ENCODE data around the gene DPP4.
"Not testable (repeated sequence)": the region's sequence is repeated elsewhere in the genome, so short reads cannot be mapped to it uniquely, and the experiment has no call there.

Gene DPP4

GRCh38 chr2:161962160-161962559 lies 111.9 kb downstream of the DPP4 start:
- no peak for TF ChIP-seq CTCF (IDR thresholded peaks at IDR 0.05; ENCODE audit: poor library complexity, severe bottlenecking)
- no peaks in the 10 kb centered on the region for H3K36me3 ChIP-seq (ENCODE audit: low read depth)
- no peaks in the 10 kb centered on the region for H3K27me3 ChIP-seq (ENCODE audit: insufficient read depth, poor library complexity, severe bottlenecking)
- H3K4me1 ChIP-seq (ENCODE audit: insufficient read depth, poor library complexity, severe bottlenecking) = no peaks in the 10 kb centered on the region
- no peaks in the 10 kb centered on the region for H3K9me3 ChIP-seq (ENCODE audit: severe bottlenecking)
- no peak for ATAC-seq (ENCODE audit: low read depth)
- no peak overlapping the region for H3K4me3 ChIP-seq (ENCODE audit: severe bottlenecking)
- DNase-seq (ENCODE audit: low spot score) = no peak
- no peak overlapping the region for H3K27ac ChIP-seq (ENCODE audit: poor library complexity, severe bottlenecking)

- Histone ChIP-seq H3K27me3 (ENCODE audit: insufficient read depth, poor library complexity, severe bottlenecking) (no peaks in the 10 kb centered on the region), H3K4me1 (ENCODE audit: insufficient read depth, poor library complexity, severe bottlenecking) (no peaks in the 10 kb centered on the region), H3K36me3 (ENCODE audit: low read depth) (no peaks in the 10 kb centered on the region), H3K9me3 (ENCODE audit: severe bottlenecking) (no peaks in the 10 kb centered on the region), H3K27ac (ENCODE audit: poor library complexity, severe bottlenecking) (no peak overlapping the region), H3K4me3 (ENCODE audit: severe bottlenecking) (no peak overlapping the region)
- ATAC-seq (ENCODE audit: low read depth) (no peak), DNase-seq (ENCODE audit: low spot score) (no peak)
- TF ChIP-seq CTCF (IDR thresholded peaks at IDR 0.05; ENCODE audit: poor library complexity, severe bottlenecking) = no peak
Observed at GRCh38 chr2:161961061-161961460, 113.0 kb downstream of the DPP4 start.

GRCh38 chr2:161956738-161957137 lies 117.3 kb downstream of the DPP4 start:
- H3K4me1 ChIP-seq (ENCODE audit: insufficient read depth, poor library complexity, severe bottlenecking) = no peaks in the 10 kb centered on the region
- TF ChIP-seq CTCF (IDR thresholded peaks at IDR 0.05; ENCODE audit: poor library complexity, severe bottlenecking) = no peak
- H3K4me3 ChIP-seq (ENCODE audit: severe bottlenecking) = no peak overlapping the region
- H3K9me3 ChIP-seq (ENCODE audit: severe bottlenecking) = no peaks in the 10 kb centered on the region
- H3K36me3 ChIP-seq (ENCODE audit: low read depth) = no peaks in the 10 kb centered on the region
- H3K27me3 ChIP-seq (ENCODE audit: insufficient read depth, poor library complexity, severe bottlenecking) = no peaks in the 10 kb centered on the region
- no peak overlapping the region for H3K27ac ChIP-seq (ENCODE audit: poor library complexity, severe bottlenecking)
- DNase-seq (ENCODE audit: low spot score) = no peak
- no peak for ATAC-seq (ENCODE audit: low read depth)

GRCh38 chr2:161955211-161955610 lies 118.8 kb downstream of the DPP4 start:
- ATAC-seq (ENCODE audit: low read depth) (no peak), DNase-seq (ENCODE audit: low spot score) (no peak)
- H3K4me3 ChIP-seq (ENCODE audit: severe bottlenecking) = no peak overlapping the region
- no peaks in the 10 kb centered on the region for H3K27me3 ChIP-seq (ENCODE audit: insufficient read depth, poor library complexity, severe bottlenecking)
- H3K27ac ChIP-seq (ENCODE audit: poor library complexity, severe bottlenecking) = no peak overlapping the region
- no peaks in the 10 kb centered on the region for H3K36me3 ChIP-seq (ENCODE audit: low read depth)
- H3K9me3 ChIP-seq (ENCODE audit: severe bottlenecking) = no peaks in the 10 kb centered on the region
- H3K4me1 ChIP-seq (ENCODE audit: insufficient read depth, poor library complexity, severe bottlenecking) = no peaks in the 10 kb centered on the region
- TF ChIP-seq CTCF (IDR thresholded peaks at IDR 0.05; ENCODE audit: poor library complexity, severe bottlenecking) = no peak

- Histone ChIP-seq H3K27me3 (ENCODE audit: insufficient read depth, poor library complexity, severe bottlenecking) (no peaks in the 10 kb centered on the region), H3K27ac (ENCODE audit: poor library complexity, severe bottlenecking) (no peak overlapping the region), H3K36me3 (ENCODE audit: low read depth) (no peaks in the 10 kb centered on the region), H3K4me1 (ENCODE audit: insufficient read depth, poor library complexity, severe bottlenecking) (no peaks in the 10 kb centered on the region), H3K4me3 (ENCODE audit: severe bottlenecking) (no peak overlapping the region), H3K9me3 (ENCODE audit: severe bottlenecking) (no peaks in the 10 kb centered on the region)
- no peak for ATAC-seq (ENCODE audit: low read depth)
- DNase-seq (ENCODE audit: low spot score) = no peak
- TF ChIP-seq CTCF (IDR thresholded peaks at IDR 0.05; ENCODE audit: poor library complexity, severe bottlenecking) = no peak
Observed at GRCh38 chr2:161954103-161954502, 119.9 kb downstream of the DPP4 start.

- H3K36me3 ChIP-seq (ENCODE audit: low read depth); DNase-seq (ENCODE audit: low spot score); H3K27me3 ChIP-seq (ENCODE audit: insufficient read depth, poor library complexity, severe bottlenecking); ATAC-seq (ENCODE audit: low read depth); H3K4me1 ChIP-seq (ENCODE audit: insufficient read depth, poor library complexity, severe bottlenecking); H3K27ac ChIP-seq (ENCODE audit: poor library complexity, severe bottlenecking); H3K9me3 ChIP-seq (ENCODE audit: severe bottlenecking); H3K4me3 ChIP-seq (ENCODE audit: severe bottlenecking): not testable (repeated sequence)
Observed at GRCh38 chr2:161953367-161953766, 120.6 kb downstream of the DPP4 start.

Measured in RWPE2 (cell line).